Activated CD4-positive, alpha-beta T cell treated with anti-CD3 and anti-CD28 coated beads, Interleukin-2, amount 50 U/mL, for 4 hours (primary cell): ENCODE results near the gene GHRHR.

Experiments used
- DNase-seq, 2 experiments: peaks; one replicate each; pipeline ENCODE4 v3.0.0-alpha.2; 2020

GHRHR gene

GRCh38 chr7:30929686-30930085 is 34.1 kb upstream of the GHRHR start:
- no peak for DNase-seq

GRCh38 chr7:30930621-30931020 is 33.1 kb upstream of the GHRHR start:
- DNase-seq = no peak

GRCh38 chr7:30931161-30931928 is 32.4 kb upstream of the GHRHR start:
- DNase-seq = no peak

GRCh38 chr7:30931929-30932540 is 31.7 kb upstream of the GHRHR start:
- DNase-seq = no peak

GRCh38 chr7:30932562-30932961 is 31.2 kb upstream of the GHRHR start:
- DNase-seq = no peak

GRCh38 chr7:30933124-30933974 is 30.4 kb upstream of the GHRHR start:
- no peak for DNase-seq

- no peak for DNase-seq
Measured at GRCh38 chr7:30934225-30934624, 29.5 kb upstream of the GHRHR start.

- DNase-seq = no peak
Measured at GRCh38 chr7:30934732-30935568, 28.8 kb upstream of the GHRHR start.

GRCh38 chr7:30935569-30935877 is 28.2 kb upstream of the GHRHR start:
- DNase-seq = no peak

GRCh38 chr7:30936650-30937245 is 27.0 kb upstream of the GHRHR start:
- DNase-seq = no peak

- no peak for DNase-seq
Measured at GRCh38 chr7:30937416-30937815, 26.3 kb upstream of the GHRHR start.

- DNase-seq = peak; percentile 40 to 46
Measured at GRCh38 chr7:30938435-30939316, 25.1 kb upstream of the GHRHR start.

- no peak for DNase-seq
Measured at GRCh38 chr7:30941582-30942323, 22.0 kb upstream of the GHRHR start.

- no peak for DNase-seq
Measured at GRCh38 chr7:30950197-30950596, 13.6 kb upstream of the GHRHR start.

- DNase-seq = no peak
Measured at GRCh38 chr7:30954914-30955313, 8.8 kb upstream of the GHRHR start.

- no peak for DNase-seq
Measured at GRCh38 chr7:30956704-30957103, 7.0 kb upstream of the GHRHR start.

- no peak for DNase-seq
Measured at GRCh38 chr7:30965372-30965771, 1.6 kb downstream of the GHRHR start.

GRCh38 chr7:30965883-30966282 is 2.1 kb downstream of the GHRHR start:
- no peak for DNase-seq

- no peak for DNase-seq
Measured at GRCh38 chr7:30968294-30968693, 4.5 kb downstream of the GHRHR start.

GRCh38 chr7:30968747-30969603 is 5.2 kb downstream of the GHRHR start:
- no peak for DNase-seq
